CD1c-positive myeloid dendritic cell (primary cell): ENCODE data around the gene UPB1.
"Not testable (repeated sequence)": the region's sequence is repeated elsewhere in the genome, so short reads cannot be mapped to it uniquely, and the experiment has no call there.

Experiments used
- DNase-seq: peaks from one replicate; pipeline ENCODE4 v3.0.0-alpha.2; 2016; ENCODE audit errors: extremely low spot score

Gene UPB1

GRCh38 chr22:24529898-24530297, 34.8 kb downstream of the UPB1 start:
- DNase-seq, result no peak

- DNase-seq, result not testable (repeated sequence)
Observed at GRCh38 chr22:24530968-24531367, 35.8 kb downstream of the UPB1 start.

- DNase-seq, result no peak
Observed at GRCh38 chr22:24532075-24532474, 36.9 kb downstream of the UPB1 start.

GRCh38 chr22:24535348-24535747, 40.2 kb downstream of the UPB1 start:
- DNase-seq, result no peak

GRCh38 chr22:24536089-24536488, 41.0 kb downstream of the UPB1 start:
- no peak for DNase-seq

- DNase-seq, result no peak
Observed at GRCh38 chr22:24540470-24540869, 45.3 kb downstream of the UPB1 start.

GRCh38 chr22:24541681-24542515, 46.8 kb downstream of the UPB1 start:
- no peak for DNase-seq

- no peak for DNase-seq
Observed at GRCh38 chr22:24542641-24543040, 47.5 kb downstream of the UPB1 start.

GRCh38 chr22:24543185-24543601, 48.1 kb downstream of the UPB1 start:
- no peak for DNase-seq

- no peak for DNase-seq
Observed at GRCh38 chr22:24543679-24544243, 48.6 kb downstream of the UPB1 start.

- no peak for DNase-seq
Observed at GRCh38 chr22:24548812-24549211, 53.7 kb downstream of the UPB1 start.

- peak; percentile 85 for DNase-seq
Observed at GRCh38 chr22:24550028-24550901, 55.1 kb downstream of the UPB1 start.

GRCh38 chr22:24550902-24551435, 55.8 kb downstream of the UPB1 start:
- DNase-seq, result no peak

GRCh38 chr22:24552503-24553286, 57.6 kb downstream of the UPB1 start:
- not testable (repeated sequence) for DNase-seq

- no peak for DNase-seq
Observed at GRCh38 chr22:24553597-24554312, 58.6 kb downstream of the UPB1 start.

GRCh38 chr22:24554313-24555164, 59.4 kb downstream of the UPB1 start, which contains the start of gene GUCD1:
TSS of gene GUCD1 (minus strand) at chr22:24555138. CDS start at chr22:24554991, 147 bp downstream.
- DNase-seq, result peak; percentile 48

- peak; percentile 99 for DNase-seq
Observed at GRCh38 chr22:24555165-24556039, 60.3 kb downstream of the UPB1 start, which contains the start of gene SNRPD3. TSS of gene SNRPD3 (plus strand) at chr22:24555999. CDS start at chr22:24557675, 1,676 bp downstream.

- DNase-seq, result no peak
Observed at GRCh38 chr22:24559471-24559870, 64.3 kb downstream of the UPB1 start.
